Measurements from ENCODE around the gene TRAM2. TPM values are rescaled to one million over a fixed set of nuclear protein-coding genes. Genes with fewer than 3 reads are reported as not detected.

Gene TRAM2
- total RNA-seq, 6 donors from 2014 or later: 9.4 to 26.8 (median 14.3) TPM

DNA sequence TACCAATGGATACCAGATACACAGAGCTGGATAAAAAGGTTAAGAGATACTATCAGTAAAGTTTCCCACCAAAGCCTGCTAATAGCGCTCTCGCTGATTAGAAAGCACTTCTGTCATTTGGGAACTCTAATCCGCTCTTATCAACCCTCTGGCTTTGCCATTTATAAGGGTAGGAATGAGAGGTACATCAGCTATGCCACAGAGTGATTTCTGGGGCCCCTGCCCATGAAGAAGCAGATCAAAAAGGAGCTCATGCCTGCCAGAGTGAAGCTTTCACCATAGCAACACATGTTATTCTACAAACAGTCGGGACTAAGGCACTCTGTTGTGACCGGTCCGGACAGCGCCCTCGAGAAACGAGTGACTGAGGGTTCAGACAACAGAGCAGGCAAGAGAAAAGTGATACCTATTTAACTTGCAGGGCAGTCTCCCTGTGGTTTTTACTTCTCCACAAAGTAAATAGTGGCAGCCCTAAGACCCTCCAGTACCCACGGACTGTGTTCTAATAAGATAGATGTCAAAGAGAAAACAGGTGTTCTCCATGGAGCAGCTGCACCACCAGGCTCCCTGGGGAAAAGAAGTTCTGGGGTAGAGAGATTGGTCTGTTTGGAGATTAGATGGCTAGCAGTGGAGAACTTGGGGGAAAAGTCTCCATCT, 5.6 kb downstream of the TRAM2 start:
- TF ChIP-seq EP300 (IDR thresholded peaks at IDR 0.05) (no peak), POLR2A (IDR thresholded peaks at IDR 0.05) (no peak), POLR2AphosphoS5 (IDR thresholded peaks at IDR 0.05) (no peak)
- TF ChIP-seq, protein P1, sequence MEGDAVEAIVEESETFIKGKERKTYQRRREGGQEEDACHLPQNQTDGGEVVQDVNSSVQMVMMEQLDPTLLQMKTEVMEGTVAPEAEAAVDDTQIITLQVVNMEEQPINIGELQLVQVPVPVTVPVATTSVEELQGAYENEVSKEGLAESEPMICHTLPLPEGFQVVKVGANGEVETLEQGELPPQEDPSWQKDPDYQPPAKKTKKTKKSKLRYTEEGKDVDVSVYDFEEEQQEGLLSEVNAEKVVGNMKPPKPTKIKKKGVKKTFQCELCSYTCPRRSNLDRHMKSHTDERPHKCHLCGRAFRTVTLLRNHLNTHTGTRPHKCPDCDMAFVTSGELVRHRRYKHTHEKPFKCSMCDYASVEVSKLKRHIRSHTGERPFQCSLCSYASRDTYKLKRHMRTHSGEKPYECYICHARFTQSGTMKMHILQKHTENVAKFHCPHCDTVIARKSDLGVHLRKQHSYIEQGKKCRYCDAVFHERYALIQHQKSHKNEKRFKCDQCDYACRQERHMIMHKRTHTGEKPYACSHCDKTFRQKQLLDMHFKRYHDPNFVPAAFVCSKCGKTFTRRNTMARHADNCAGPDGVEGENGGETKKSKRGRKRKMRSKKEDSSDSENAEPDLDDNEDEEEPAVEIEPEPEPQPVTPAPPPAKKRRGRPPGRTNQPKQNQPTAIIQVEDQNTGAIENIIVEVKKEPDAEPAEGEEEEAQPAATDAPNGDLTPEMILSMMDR (IDR thresholded peaks at IDR 0.05): no peak
- ATAC-seq (ENCODE audit: low FRiP score in 2 of 2) (no peak), DNase-seq (no peak)
- peaks cover 73 to 76% (median 75%) of the 10 kb centered on the region in 4 donors for H3K4me1 ChIP-seq
- no peak overlapping the region for H3K4me3 ChIP-seq
- no peaks in the 10 kb centered on the region for H3K9me3 ChIP-seq
- peak overlapping the region in 2 of 4 donors; percentile 10 to 59 for H3K27ac ChIP-seq
- H3K27me3 ChIP-seq: no peaks in the 10 kb centered on the region
- WGBS, 2 donors: 68 to 77% methylated on average over 10 of the region's 10 CpGs
- no peaks in the 10 kb centered on the region for H3K36me3 ChIP-seq

DNA sequence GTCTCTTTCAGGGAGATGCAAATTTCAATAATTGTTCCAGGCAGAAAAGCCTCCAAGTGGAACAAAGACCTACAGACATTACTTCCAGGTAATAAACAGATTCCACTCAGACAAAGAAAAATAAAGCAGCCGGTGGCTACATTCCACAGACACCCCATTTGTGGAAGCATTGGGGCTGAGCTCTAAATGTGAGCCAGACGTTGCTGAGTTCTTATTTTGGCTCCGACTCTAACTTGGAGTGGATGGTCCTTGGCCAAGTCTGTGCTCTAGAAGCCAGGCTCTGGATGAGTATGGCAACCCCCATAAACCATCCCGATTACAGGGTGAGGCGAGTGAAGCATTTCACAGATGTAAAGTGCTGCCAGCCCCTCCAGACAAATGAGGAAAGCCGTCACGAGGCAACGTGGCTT, 6.6 kb downstream of the TRAM2 start:
- WGBS, 2 donors: 34 to 59% methylated on average over 3 to 8 of the region's 8 CpGs
- no peak for TF ChIP-seq EP300 (IDR thresholded peaks at IDR 0.05)
- ATAC-seq (ENCODE audit: low FRiP score in 2 of 2) (peak; percentile 9 to 18), DNase-seq (no peak)
- H3K4me1 ChIP-seq: peaks cover 64 to 75% (median 73%) of the 10 kb centered on the region in 4 donors
- peak overlapping the region in 3 of 4 donors; percentile 10 to 59 (median 51) for H3K27ac ChIP-seq
- no peaks in the 10 kb centered on the region for H3K36me3 ChIP-seq
- no peaks in the 10 kb centered on the region for H3K27me3 ChIP-seq
- H3K9me3 ChIP-seq: no peaks in the 10 kb centered on the region
- H3K4me3 ChIP-seq: no peak overlapping the region

DNA sequence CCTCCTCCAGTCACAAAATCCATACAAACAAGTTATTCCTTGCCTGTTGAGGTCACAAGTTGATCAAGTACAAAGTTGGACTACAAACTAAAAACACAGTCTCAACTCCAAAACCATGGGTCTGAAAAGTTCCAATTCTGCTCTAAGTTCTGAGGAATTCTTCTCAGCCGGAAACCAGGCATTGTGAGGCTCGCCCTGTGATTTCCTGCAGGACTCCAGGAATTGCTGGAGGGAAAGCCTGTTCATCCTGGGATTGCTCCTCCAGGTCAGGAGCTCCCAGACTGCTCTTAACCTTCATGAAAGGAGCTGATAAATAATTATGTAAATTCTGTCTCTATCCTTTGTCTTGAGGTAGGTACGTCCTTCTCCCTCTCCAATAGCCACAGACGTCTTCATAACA, 8.5 kb downstream of the TRAM2 start:
- peaks cover 44 to 69% (median 53%) of the 10 kb centered on the region in 4 donors for H3K4me1 ChIP-seq
- peak overlapping the region in 3 of 4 donors; percentile 36 to 65 (median 59) for H3K27ac ChIP-seq
- no peaks in the 10 kb centered on the region for H3K27me3 ChIP-seq
- no peaks in the 10 kb centered on the region for H3K9me3 ChIP-seq
- H3K4me3 ChIP-seq: no peak overlapping the region
- H3K36me3 ChIP-seq: no peaks in the 10 kb centered on the region
- ATAC-seq (ENCODE audit: low FRiP score in 2 of 2) (no peak), DNase-seq (no peak)
- 58 to 68% methylated on average over 4 of the region's 4 CpGs for WGBS, 2 donors
- TF ChIP-seq, protein P1 (IDR thresholded peaks at IDR 0.05): no peak
- TF ChIP-seq POLR2AphosphoS5 (IDR thresholded peaks at IDR 0.05) (no peak), POLR2A (IDR thresholded peaks at IDR 0.05) (no peak), EP300 (IDR thresholded peaks at IDR 0.05) (no peak)

DNA sequence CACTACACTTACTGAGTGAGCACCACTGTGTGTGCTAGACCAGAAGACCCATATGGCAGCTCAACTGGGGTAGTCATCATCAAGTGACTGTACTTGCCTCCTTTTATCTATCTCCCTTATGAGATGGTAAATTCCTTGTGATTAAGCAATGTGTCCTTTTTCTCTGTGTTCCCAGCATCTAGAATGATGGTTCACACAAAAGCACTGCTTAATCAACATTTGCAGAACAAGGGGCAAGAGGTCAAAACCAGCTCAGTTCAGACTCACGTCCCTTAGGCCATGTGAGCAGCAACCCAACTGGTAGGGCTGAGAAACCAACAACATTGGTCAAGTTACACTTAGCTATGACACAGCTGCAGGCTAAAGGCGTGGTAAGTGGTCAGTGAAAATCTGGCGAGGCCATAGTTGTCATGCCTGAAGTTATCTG, 10.0 kb downstream of the TRAM2 start:
- no peak for TF ChIP-seq POLR2A (IDR thresholded peaks at IDR 0.05)
- peak in 1 of 2 donors; percentile 85 for TF ChIP-seq POLR2AphosphoS5 (IDR thresholded peaks at IDR 0.05)
- peak overlapping the region in 1 of 4 donors; percentile 36 for H3K27ac ChIP-seq
- no peak overlapping the region for H3K4me3 ChIP-seq
- no peak for DNase-seq
- no peaks in the 10 kb centered on the region for H3K9me3 ChIP-seq
- no peaks in the 10 kb centered on the region for H3K27me3 ChIP-seq
- 56 to 77% methylated on average over 3 of the region's 3 CpGs for WGBS, 2 donors
- no peaks in the 10 kb centered on the region for H3K36me3 ChIP-seq
- H3K4me1 ChIP-seq: peaks cover 41 to 64% (median 51%) of the 10 kb centered on the region in 4 donors
- peak in 1 of 2 donors; percentile 70 for ATAC-seq (ENCODE audit: low FRiP score in 2 of 2)

DNA sequence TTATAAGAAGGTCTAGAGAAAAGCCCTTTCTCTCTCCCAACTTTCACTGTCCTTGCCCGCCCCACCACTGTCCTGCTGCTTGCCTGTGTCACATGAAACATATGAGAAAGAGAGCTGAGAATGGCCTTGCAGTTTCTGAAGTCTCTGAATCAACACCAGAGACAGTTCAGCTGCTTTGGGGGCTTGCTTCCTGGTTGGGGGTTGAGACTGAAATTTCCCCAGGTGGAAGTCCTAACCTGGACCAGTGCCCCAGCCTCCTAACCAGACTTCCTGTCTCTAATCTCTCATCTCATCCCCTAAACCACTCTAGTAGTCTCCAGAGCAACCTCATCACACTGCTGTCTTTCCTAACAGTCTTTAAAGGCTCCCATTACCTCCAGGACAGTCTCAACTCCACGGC, 10.7 kb downstream of the TRAM2 start:
- H3K4me3 ChIP-seq: no peak overlapping the region
- WGBS, 2 donors: 61 to 78% methylated on average over 2 of the region's 2 CpGs
- TF ChIP-seq POLR2A (IDR thresholded peaks at IDR 0.05) (no peak), EP300 (IDR thresholded peaks at IDR 0.05) (no peak), POLR2AphosphoS5 (IDR thresholded peaks at IDR 0.05) (no peak)
- TF ChIP-seq, protein P1 (IDR thresholded peaks at IDR 0.05): no peak
- no peaks in the 10 kb centered on the region for H3K36me3 ChIP-seq
- peak overlapping the region in 2 of 4 donors; percentile 16 to 32 for H3K27ac ChIP-seq
- peaks cover 38 to 57% (median 47%) of the 10 kb centered on the region in 4 donors for H3K4me1 ChIP-seq
- ATAC-seq (ENCODE audit: low FRiP score in 2 of 2) (no peak), DNase-seq (no peak)
- H3K27me3 ChIP-seq: no peaks in the 10 kb centered on the region
- H3K9me3 ChIP-seq: no peaks in the 10 kb centered on the region

DNA sequence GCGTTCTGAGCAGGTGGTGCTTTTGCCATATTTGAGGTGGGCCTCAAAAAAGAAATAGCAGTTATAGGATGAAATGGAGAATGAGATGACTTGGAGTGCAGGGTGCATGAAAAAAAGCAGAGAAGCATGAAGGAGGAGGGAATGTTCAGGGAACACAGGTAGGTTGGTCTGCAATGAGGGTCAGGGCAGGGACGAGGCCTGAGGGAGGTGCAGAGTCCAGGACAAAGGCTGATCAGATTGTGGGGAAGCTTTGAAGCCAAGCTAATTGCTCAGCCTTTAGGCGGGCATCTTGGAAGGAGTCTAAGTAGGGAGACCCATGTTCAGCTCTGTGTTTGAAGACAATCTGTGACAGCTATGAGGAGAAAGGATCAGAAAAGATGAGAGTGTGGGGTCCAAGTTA, 12.0 kb downstream of the TRAM2 start:
- ATAC-seq (ENCODE audit: low FRiP score in 2 of 2) (no peak), DNase-seq (no peak)
- H3K36me3 ChIP-seq: no peaks in the 10 kb centered on the region
- no peak overlapping the region for H3K27ac ChIP-seq
- peaks cover 26 to 52% (median 35%) of the 10 kb centered on the region in 4 donors for H3K4me1 ChIP-seq
- H3K4me3 ChIP-seq: no peak overlapping the region
- no peaks in the 10 kb centered on the region for H3K27me3 ChIP-seq
- TF ChIP-seq POLR2A (IDR thresholded peaks at IDR 0.05): no peak
- TF ChIP-seq, protein P1 (IDR thresholded peaks at IDR 0.05): no peak
- TF ChIP-seq POLR2AphosphoS5 (IDR thresholded peaks at IDR 0.05): no peak
- TF ChIP-seq EP300 (IDR thresholded peaks at IDR 0.05): no peak
- WGBS, 2 donors: 96 to 97% methylated on average over 3 of the region's 3 CpGs
- no peaks in the 10 kb centered on the region for H3K9me3 ChIP-seq
